Testis (tissue), 3 donors: ENCODE data around the gene ACSL1. TPM values are rescaled to one million over a fixed set of nuclear protein-coding genes. Genes with fewer than 3 reads are reported as not detected.

Experiments
- DNase-seq: peaks from one replicate; pipeline ENCODE4 v3.0.0-alpha.2; 2019
- H3K27ac ChIP-seq, 2 donors: fragments of 200-600 bp; sonication (generic); one replicate each; pipeline ENCODE4 v1.5.1; 2019
- H3K27me3 ChIP-seq: fragments of 200-600 bp; sonication (generic); one replicate; pipeline ENCODE4 v1.5.1; 2019
- H3K36me3 ChIP-seq: fragments of 200-600 bp; sonication (generic); one replicate; pipeline ENCODE4 v1.5.1; 2017; ENCODE audit warnings: low read depth; ENCODE audit errors: missing control alignments
- H3K4me1 ChIP-seq: fragments of 200-600 bp; sonication (generic); one replicate; pipeline ENCODE4 v1.5.1; 2019
- H3K4me3 ChIP-seq, 2 donors: fragments of 200-600 bp; sonication (generic); one replicate each; pipeline ENCODE4 v1.5.1; 2017 to 2019
- H3K9me3 ChIP-seq: fragments of 200-600 bp; sonication (generic); one replicate; pipeline ENCODE4 v1.5.1; 2017
- POLR2A ChIP-seq: fragments of 450-650 bp; IDR thresholded peaks from one replicate; pipeline ENCODE4 v1.6.1; 2017; ENCODE audit warnings: antibody characterized with exemption, mild to moderate bottlenecking, moderate library complexity
- WGBS, 2 donors: methylation state at CpG; one replicate each; pipeline ENCODE4 v1.1.5; 2018; 5-methylcytosine and 5-hydroxymethylcytosine counted together
- intact Hi-C: fragments of 100-400 bp; cut with DNase I; formaldehyde crosslinking; loops from one replicate; pipeline ENCODE4 v1.15.1; 2023; ENCODE audit warnings: low total_unique reads
- microRNA-seq, 2 donors: library from miRNA; unstranded; fragments of <30 nt; microRNA quantifications; one replicate each; pipeline ENCODE4, GENCODE V29; 2016; ENCODE audit warnings: borderline number of aligned reads in 2 of 2, borderline replicate concordance in 1 of 2
- polyA plus RNA-seq: library from polyadenylated mRNA; stranded (reverse); fragments of 350-450 nt; fragmentation: Illumina TruSeq; extraction: RNeasy Lipid Tissue Mini Kit (QIAGEN cat#74804); gene quantifications from one replicate; pipeline ENCODE4 v1.2.3, GENCODE V29; 2014; ENCODE audit warnings: low read depth, low replicate concordance; ENCODE audit not compliant: insufficient read depth
- small RNA-seq, 2 donors: library from RNA; depleted of rRNA; stranded (forward); fragments of <200 nt; gene quantifications; one replicate each; pipeline ENCODE3, GENCODE V24; 2016
- total RNA-seq, 2 donors: library from RNA; depleted of rRNA; stranded (reverse); fragments of >200 nt; gene quantifications; one replicate each; pipeline ENCODE4 v1.2.3, GENCODE V29; 2016
- TF ChIP-seq, protein P1 (sequence below), 3 experiments: fragments of 450-650 bp in 2 of 3; fragments of 200-600 bp in 1 of 3; sonication (generic) in 1 of 3; IDR thresholded peaks; one replicate each; pipeline ENCODE4 v1.5.1; 2016 to 2019; ENCODE audit warnings: antibody characterized with exemption in 3 of 3, mild to moderate bottlenecking in 2 of 3, moderate library complexity in 1 of 3

The ACSL1 gene
- total and polyA plus RNA-seq, 3 donors from 2014 or later, result 31.6 to 81.8 (median 59.8) TPM

DNA sequence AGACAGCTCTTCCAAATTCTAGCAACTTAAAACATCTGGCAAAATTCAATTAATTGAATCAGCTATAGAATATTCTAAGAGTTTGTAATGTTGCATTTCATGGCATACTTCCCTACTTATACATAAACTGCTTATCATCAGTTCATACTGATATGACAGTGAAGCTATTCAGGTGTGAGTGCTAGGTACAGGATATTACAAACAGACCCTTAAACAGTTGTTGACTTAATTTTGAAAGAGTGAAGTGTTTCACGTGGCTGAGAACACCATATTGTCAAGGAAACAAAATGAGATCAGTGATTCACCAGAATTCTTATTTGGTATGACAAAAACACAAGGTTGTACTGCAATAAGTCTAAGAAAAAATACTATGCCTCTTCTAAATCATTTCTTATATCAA is 119.3 kb downstream of the ACSL1 start:
- 97 to 100% methylated on average over 1 of the region's 1 CpG for WGBS, 2 donors
- Histone ChIP-seq H3K4me1 (no peaks in the 10 kb centered on the region), H3K27ac (no peak overlapping the region), H3K36me3 (no peaks in the 10 kb centered on the region), H3K4me3 (no peak overlapping the region), H3K9me3 (no peaks in the 10 kb centered on the region), H3K27me3 (no peaks in the 10 kb centered on the region)
- no peak for TF ChIP-seq POLR2A
- TF ChIP-seq, protein P1, sequence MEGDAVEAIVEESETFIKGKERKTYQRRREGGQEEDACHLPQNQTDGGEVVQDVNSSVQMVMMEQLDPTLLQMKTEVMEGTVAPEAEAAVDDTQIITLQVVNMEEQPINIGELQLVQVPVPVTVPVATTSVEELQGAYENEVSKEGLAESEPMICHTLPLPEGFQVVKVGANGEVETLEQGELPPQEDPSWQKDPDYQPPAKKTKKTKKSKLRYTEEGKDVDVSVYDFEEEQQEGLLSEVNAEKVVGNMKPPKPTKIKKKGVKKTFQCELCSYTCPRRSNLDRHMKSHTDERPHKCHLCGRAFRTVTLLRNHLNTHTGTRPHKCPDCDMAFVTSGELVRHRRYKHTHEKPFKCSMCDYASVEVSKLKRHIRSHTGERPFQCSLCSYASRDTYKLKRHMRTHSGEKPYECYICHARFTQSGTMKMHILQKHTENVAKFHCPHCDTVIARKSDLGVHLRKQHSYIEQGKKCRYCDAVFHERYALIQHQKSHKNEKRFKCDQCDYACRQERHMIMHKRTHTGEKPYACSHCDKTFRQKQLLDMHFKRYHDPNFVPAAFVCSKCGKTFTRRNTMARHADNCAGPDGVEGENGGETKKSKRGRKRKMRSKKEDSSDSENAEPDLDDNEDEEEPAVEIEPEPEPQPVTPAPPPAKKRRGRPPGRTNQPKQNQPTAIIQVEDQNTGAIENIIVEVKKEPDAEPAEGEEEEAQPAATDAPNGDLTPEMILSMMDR (IDR thresholded peaks at IDR 0.05), result no peak
- intact Hi-C loops, result no loop called here
- no peak for DNase-seq

DNA sequence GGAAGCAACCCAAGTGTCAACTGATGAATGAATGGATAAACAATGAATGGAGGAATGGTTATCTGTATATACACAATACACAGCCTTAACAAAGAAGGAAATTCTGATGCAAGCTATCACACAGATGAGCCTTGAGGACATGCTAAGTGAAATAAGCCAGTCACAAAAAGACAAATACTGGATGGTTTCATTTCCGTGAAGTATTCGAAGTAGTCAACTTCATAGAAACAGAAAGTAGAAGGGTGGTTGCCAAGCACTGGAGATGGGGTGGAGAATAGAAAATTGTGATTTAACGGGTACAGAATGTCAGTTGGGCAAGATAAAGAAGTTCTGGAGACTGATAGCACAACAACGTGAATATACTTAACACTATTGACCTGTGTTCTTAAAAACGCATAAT is 120.1 kb downstream of the ACSL1 start:
- intact Hi-C loops, result no loop called here
- no peak overlapping the region for H3K27ac ChIP-seq
- no peak overlapping the region for H3K4me3 ChIP-seq
- no peaks in the 10 kb centered on the region for H3K27me3 ChIP-seq
- DNase-seq, result no peak
- TF ChIP-seq, protein P1 (IDR thresholded peaks at IDR 0.05), result no peak
- no peak for TF ChIP-seq POLR2A
- no peaks in the 10 kb centered on the region for H3K9me3 ChIP-seq
- H3K36me3 ChIP-seq, result no peaks in the 10 kb centered on the region
- no peaks in the 10 kb centered on the region for H3K4me1 ChIP-seq
- WGBS, 2 donors, result 76 to 88% methylated on average over 5 of the region's 5 CpGs

Small RNA genes lying within 50 kb of the gene (microRNA-seq; reads per million reads assigned to microRNA genes)
- gene MIR3945, result 0 to 0.69 reads per million in 2 donors

Small RNA genes lying within 50 kb of the gene (small RNA-seq; reads per million reads assigned to genes)
- 0 reads per million in 2 donors for gene MIR3945

Other genes with a start within 250 kb of the ACSL1 start
- gene CASP3, start 176.5 kb downstream of the ACSL1 start, total RNA-seq, result 10 to 100 TPM; 12.0 to 12.3 TPM
- gene CASP3, start 176.5 kb downstream of the ACSL1 start, polyA plus RNA-seq, result 20.2 TPM
- gene PRIMPOL, start 176.2 kb downstream of the ACSL1 start, total RNA-seq, result 10 to 100 TPM; 17.6 to 18.8 TPM
- 16.3 TPM for gene PRIMPOL, start 176.2 kb downstream of the ACSL1 start, polyA plus RNA-seq
- 100 to 1,000 TPM in 1 of 2 donors, 10 to 100 TPM in 1; 57.2 to 117 TPM for gene CENPU, start 91.9 kb downstream of the ACSL1 start, total RNA-seq
- gene CENPU, start 91.9 kb downstream of the ACSL1 start, polyA plus RNA-seq, result 132 TPM
- gene HELT, start 192.5 kb upstream of the ACSL1 start, total RNA-seq, result not detected
- gene HELT, start 192.5 kb upstream of the ACSL1 start, polyA plus RNA-seq, result not detected